Astrocyte (in vitro differentiated cells and primary cell): ENCODE data around the gene WDR93. TPM values are rescaled to one million over a fixed set of nuclear protein-coding genes. Genes with fewer than 3 reads are reported as not detected.

ENCODE experiments used
- total RNA-seq: library from RNA; stranded (reverse); gene quantifications from 2 replicates; pipeline ENCODE4 v1.2.1, GENCODE V29; 2021

WDR93 gene
- total RNA-seq, 1 donor from 2014 or later: not detected

Other genes with a start within 250 kb of the WDR93 start
- gene RHCG, start 194.2 kb upstream of the WDR93 start, total RNA-seq: 0.18 TPM in 1 of 2 replicates, not detected in the other
- 2.8 and 2.9 TPM in 2 replicates for gene TICRR, start 115.3 kb upstream of the WDR93 start, total RNA-seq
- 5.1 and 5.3 TPM in 2 replicates for gene KIF7, start 35.3 kb upstream of the WDR93 start, total RNA-seq
- gene PLIN1, start 11.4 kb upstream of the WDR93 start, total RNA-seq: 0.14 TPM in 1 of 2 replicates, not detected in the other
- gene PEX11A, start 57 bp upstream of the WDR93 start, total RNA-seq: 2.1 and 2.5 TPM in 2 replicates
- gene MESP1, start 60.4 kb downstream of the WDR93 start, total RNA-seq: not detected in 2 replicates
- gene MESP2, start 85.5 kb downstream of the WDR93 start, total RNA-seq: not detected in 2 replicates
- 0.22 and 0.25 TPM in 2 replicates for gene ANPEP, start 124.0 kb downstream of the WDR93 start, total RNA-seq
- 37.9 and 41.2 TPM in 2 replicates for gene AP3S2, start 203.2 kb downstream of the WDR93 start, total RNA-seq
- gene ARPIN, start 222.1 kb downstream of the WDR93 start, total RNA-seq: 4.8 and 5.9 TPM in 2 replicates